ENCODE results near the gene CBX5.

The CBX5 gene

DNA sequence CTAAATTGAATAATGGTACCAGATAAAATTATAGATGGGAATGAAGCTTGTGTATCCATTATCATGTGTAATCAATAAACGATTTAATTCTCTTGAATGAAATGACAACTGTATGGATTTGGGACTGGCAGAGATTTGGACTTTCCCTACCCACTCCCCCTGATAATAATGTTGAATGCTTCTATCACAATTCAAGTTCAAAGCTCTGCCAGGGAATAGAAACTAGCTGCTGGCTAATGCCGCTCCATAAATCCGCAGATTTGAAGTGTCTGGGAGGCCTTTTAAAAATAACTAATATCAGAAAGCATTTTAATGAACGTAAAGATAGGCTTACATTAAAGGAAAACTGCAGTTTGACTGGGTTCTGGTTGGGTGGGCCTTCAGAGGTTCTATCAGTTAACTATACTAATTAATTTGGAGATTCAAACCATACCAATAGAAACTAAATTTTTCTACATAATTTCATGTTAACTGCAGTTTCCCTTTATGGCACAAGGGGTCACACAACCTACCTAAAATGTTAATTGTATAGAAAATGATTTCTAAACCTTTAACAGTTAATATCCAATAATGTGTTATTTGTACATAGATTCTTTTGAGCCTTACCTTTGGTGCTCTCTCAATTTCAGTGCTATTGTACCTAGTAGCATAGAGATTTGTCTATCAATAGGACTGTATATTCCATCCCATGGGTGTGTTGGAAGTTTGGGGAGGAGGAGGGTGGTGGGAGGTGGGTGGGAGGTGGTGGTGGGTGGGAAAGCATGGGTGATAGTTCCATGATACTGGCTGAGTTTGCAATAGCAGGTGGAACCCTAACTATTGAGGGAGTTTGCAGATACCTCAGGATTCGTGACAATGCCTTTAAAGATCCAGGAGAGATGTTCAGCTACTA, 5.5 kb upstream of the CBX5 start:
- TF ChIP-seq ZNF274 (IDR thresholded peaks at IDR 0.05; ENCODE audit: low read depth, low read length) = no peak
- H3K4me3 ChIP-seq (ENCODE audit: low read length) = 0 out of 2 replicates have a peak overlapping the region, but pooled peaks have one; percentile 26

DNA sequence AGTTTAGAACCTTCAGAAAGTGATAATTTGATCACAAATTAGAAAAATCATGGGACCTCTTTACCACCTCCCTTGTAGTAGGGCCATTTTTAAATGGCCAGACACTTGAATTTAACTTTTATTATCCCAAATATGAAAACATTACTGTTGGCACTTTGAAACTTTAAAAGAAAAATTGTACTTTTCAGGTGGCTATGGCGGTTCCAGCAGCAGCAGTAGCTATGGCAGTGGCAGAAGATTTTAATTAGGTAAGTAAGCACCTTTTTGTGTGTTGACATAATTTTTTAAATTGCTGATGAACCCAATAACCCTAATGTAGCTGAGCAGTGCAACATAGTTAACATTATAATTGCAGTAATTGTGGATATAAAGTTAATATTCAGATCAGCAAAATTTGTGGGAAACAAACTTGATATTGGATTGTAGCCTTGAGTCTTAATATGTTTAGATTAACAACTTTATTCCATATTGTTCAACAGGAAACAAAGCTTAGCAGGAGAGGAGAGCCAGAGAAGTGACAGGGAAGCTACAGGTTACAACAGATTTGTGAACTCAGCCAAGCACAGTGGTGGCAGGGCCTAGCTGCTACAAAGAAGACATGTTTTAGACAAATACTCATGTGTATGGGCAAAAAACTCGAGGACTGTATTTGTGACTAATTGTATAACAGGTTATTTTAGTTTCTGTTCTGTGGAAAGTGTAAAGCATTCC, 4.3 kb upstream of the CBX5 start:
- peak overlapping the region; percentile 98 for H3K4me3 ChIP-seq (ENCODE audit: low read length)

DNA sequence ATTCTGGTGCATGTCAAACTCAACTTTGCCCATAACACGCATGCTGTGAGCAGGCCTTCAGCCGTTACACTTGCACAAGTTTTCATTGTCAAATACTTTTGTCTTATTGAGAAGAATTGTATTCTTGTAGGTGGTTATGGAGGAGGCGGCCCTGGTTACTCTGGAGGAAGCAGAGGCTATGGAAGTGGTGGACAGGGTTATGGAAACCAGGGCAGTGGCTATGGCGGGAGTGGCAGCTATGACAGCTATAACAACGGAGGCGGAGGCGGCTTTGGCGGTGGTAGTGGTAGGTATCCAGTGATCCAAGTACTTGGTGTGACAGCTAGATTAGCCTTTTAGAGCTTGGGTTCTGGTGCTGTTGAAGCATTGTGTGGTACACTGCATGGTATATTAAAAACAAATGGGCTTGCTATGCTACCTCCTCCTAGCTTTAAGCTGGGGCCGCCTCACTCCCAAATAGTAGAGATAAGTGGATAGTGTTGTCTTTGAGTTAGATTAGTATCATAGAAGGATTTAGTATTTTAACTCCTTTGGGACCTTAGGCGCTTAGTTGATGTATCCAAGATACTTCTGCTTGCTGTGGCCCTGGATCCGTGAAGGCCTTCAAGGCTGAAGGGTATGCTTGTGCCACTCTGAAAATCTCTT, 3.1 kb upstream of the CBX5 start:
- H3K4me3 ChIP-seq (ENCODE audit: low read length) = peak overlapping the region; percentile 98
- TF ChIP-seq ZNF274 (IDR thresholded peaks at IDR 0.05; ENCODE audit: low read depth, low read length) = no peak

DNA sequence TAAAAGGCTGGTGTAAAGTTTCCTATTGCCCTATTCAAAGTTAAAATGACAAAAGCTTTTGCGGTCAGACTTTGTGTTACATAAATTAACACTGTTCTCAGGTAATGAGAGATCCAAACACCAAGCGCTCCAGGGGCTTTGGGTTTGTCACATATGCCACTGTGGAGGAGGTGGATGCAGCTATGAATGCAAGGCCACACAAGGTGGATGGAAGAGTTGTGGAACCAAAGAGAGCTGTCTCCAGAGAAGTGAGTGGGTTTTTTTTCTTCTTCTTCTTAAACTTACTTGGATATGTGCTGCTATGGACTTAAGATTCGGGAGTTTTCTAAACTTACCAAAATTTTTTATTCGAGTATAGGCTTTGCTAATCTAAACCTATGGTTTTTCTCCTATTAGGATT, 1.8 kb upstream of the CBX5 start:
- H3K4me3 ChIP-seq (ENCODE audit: low read length) = peak overlapping the region; percentile 98

DNA sequence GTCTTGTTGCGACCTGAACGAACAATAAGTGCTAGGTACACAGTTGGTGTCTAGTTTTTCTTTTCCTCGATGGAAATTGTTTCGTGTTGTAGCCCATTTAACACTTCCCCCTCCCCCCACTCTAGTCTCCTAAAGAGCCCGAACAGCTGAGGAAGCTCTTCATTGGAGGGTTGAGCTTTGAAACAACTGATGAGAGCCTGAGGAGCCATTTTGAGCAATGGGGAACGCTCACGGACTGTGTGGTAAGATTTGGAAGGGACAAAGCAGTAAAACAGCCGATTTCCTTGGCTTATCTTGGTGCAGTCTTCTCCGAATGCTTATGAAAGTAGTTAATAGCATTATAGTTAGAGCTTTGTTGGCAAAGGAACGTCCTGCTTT, 1.3 kb upstream of the CBX5 start:
- H3K4me3 ChIP-seq (ENCODE audit: low read length) = peak overlapping the region; percentile 98

DNA sequence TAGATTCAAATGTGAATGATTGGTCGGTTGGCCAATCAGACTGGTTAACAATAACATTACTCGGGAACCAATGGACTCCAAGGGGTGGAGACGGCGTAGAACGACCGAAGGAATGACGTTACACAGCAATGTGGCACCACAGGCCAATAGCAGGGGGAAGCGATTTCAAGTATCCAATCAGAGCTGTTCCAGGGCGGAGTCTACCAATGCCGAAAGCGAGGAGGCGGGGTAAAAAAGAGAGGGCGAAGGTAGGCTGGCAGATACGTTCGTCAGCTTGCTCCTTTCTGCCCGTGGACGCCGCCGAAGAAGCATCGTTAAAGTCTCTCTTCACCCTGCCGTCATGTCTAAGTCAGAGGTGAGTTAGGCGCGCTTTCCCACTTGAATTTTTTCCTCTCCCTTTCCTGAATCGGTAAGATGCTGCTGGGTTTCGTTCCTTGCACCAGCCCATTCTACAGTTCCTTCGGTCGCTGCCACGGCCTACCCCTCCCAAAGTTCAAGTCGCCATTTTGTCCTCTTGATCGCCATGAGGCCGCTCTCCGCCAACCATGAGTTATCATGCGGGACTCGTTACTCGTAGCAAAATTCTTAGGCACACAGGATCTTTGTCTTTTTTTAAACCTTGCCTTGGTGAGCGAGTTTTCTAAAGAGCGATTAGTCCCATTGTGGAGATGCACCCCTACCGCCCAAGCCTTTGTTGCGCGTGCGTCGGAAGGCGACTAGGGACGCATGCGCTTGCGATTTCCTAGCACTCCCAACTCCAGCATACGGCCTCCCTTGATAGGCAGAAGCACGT, 742 bp upstream of the CBX5 start, which contains the start of gene HNRNPA1:
Gene HNRNPA1, plus strand, starts transcription at position 259 of the 793 bp plus-strand sequence. Its CDS starts 82 bp downstream, at position 341.
- peak within 1 kb of the TSS; percentile 98 for H3K4me3 ChIP-seq (ENCODE audit: low read length)
- TF ChIP-seq ZNF274 (IDR thresholded peaks at IDR 0.05; ENCODE audit: low read depth, low read length) = no peak

DNA sequence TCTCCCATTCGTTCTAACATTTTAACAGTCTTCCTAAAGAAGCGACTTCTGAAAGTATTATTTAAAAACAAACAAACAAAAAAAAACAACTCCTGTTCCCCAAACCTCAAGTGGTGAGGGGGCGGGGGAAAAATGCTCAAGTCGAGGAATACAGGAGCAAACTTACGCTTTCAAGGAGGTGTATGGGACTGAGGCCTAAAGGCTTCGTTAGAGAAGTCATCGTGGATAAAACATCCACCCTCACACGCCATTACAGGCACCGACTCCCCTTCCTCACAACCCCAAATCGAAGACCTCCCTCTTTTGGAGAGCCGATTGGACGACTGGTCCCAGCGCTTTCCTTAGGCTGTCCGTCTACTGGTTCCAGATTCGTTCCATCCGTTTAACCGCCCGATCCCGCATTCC, 693 bp downstream of the CBX5 start:
- peak overlapping the region; percentile 95 for H3K4me3 ChIP-seq (ENCODE audit: low read length)
- TF ChIP-seq ZNF274 (IDR thresholded peaks at IDR 0.05; ENCODE audit: low read depth, low read length) = no peak

DNA sequence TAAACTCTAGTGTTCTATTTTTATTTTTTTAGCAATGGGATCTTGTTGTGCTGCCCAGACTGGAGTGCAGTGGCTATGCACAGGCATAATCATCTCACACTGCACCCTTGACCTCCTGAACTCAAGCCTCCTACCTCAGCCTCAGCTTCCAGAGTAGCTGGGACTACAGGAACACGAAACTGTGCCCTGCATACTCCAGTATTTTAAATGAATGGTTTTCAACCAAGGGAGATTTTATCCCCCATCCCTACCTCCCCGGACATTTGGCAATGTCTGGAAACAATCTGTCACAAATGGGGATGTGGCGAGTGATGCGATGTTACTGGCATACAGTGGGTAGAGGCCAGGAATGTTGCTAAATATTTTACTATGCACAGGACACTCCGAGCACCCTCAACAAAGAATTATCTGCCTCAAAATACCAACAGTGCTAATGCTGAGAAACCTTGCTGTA, 2.1 kb downstream of the CBX5 start:
- H3K4me3 ChIP-seq (ENCODE audit: low read length) = peak overlapping the region; percentile 95
- TF ChIP-seq ZNF274 (IDR thresholded peaks at IDR 0.05; ENCODE audit: low read depth, low read length) = no peak

DNA sequence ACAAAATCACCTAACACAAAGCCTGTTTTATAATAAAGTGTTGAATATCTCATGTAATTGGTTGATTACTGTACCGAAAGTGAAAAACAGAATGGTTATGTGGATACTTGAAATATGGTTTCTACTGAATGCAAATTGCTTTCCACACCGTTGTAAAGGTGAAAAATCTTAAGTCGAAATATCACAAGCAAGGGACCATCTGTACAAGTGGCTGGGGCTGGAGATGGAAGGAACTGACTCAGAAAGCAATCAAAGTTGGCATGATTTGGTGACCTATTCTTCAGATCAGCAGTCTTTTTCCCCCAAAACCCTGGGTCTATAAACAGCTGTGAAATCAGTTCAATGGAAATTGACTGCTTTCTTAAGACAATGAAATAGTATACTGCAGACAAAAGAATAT, 3.6 kb downstream of the CBX5 start:
- no peak overlapping the region for H3K4me3 ChIP-seq (ENCODE audit: low read length)
- no peak for TF ChIP-seq ZNF274 (IDR thresholded peaks at IDR 0.05; ENCODE audit: low read depth, low read length)

DNA sequence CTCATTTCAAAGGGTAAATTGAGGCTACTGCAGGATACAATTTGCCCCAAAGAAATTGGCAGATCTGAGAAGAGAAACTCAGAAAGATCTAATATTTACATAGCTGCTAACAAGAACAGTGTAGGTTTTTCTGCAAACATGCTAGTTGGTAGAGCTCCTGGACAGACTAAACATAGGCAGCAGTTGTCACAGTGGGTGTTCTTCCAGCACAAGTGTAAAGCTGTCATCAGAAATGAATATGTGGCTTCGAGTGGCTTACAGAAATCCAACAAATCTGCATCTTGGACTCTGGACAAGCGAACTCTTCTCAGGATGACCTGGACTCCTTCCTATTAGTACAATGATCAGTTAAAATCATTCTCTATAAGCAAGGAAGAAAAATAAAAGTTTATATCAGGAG, 5.9 kb downstream of the CBX5 start:
- no peak for TF ChIP-seq ZNF274 (IDR thresholded peaks at IDR 0.05; ENCODE audit: low read depth, low read length)
- H3K4me3 ChIP-seq (ENCODE audit: low read length) = no peak overlapping the region

DNA sequence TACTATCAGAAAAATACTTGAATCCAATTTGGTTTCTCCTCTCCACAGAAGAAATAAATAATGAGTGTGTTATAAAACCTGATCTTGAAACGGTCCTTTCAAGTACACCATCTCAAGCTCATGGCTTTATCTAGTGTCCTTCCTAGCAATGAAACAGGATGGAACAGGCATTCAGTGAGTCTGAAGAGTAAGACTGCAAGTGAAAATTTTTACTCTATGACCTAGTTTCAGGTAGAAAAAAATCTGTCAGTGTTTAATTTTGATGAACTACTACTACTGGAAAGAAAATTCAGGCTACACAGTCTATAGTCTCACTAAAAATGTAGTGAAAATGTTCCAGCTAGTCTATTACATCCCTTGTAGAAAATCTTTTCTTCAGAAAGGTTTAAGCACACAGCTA, 7.7 kb downstream of the CBX5 start:
- no peak overlapping the region for H3K4me3 ChIP-seq (ENCODE audit: low read length)
- TF ChIP-seq ZNF274 (IDR thresholded peaks at IDR 0.05; ENCODE audit: low read depth, low read length) = no peak

DNA sequence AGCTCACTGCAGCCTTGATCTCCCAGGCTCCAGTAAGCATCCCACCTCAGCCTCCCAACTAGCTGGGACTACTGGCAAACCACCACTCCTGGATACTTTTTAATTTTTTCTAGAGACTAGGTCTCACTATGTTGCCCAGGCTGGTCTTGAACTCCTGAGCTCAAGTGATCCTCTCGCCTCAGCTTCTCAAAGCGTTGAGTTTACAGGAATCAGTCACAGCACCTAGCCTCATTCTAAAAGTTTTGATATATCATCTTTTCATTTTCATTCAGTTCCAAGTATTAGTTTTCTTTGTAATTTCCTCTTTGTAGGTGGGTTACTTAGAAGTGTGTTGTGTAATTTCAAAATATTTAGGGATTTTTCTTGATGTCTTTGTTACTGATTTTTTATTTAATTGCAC, 9.6 kb downstream of the CBX5 start:
- TF ChIP-seq ZNF274 (IDR thresholded peaks at IDR 0.05; ENCODE audit: low read depth, low read length) = no peak
- H3K4me3 ChIP-seq (ENCODE audit: low read length) = no peak overlapping the region

DNA sequence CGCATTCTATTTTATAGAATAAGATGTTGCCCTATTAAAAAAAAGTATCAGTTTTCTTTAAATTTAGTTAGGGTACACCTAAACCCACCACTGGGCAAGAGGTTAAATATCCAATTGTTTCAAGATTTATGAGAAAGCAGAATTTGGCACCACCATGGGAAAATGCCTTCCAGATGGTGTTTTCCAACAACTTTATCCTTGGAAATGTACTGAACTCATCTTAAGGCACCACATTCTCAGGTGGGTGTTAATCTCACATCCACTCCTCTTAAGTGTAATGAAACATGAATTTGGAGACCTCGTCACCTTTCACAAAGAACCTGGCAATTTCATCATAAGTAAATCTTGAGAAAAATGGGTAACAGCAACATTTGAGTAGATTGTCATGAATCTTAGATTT, 13.1 kb downstream of the CBX5 start:
- no peak for TF ChIP-seq ZNF274 (IDR thresholded peaks at IDR 0.05; ENCODE audit: low read depth, low read length)
- H3K4me3 ChIP-seq (ENCODE audit: low read length) = no peak overlapping the region

DNA sequence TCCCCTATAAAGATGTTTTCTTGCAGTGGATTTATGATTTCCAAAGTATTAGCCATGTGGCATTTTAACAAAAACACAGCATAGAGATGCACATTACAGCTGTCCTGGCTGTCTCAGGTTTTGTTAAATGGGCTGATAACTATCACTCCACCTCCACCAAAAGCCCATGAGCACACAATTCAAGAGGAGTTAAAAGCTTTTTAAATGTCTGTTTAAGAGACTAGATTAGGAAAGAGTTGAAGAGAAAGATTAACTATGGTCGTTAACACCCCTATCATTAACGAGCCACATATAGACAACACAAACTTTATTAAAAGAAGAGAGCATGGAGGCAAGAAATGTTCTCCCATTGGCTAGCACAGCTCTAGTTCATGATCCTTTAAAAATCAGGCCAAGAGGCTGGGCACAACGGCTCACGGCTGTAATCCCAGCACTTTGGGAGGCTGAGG, 14.5 kb downstream of the CBX5 start:
- H3K4me3 ChIP-seq (ENCODE audit: low read length) = no peak overlapping the region
- TF ChIP-seq ZNF274 (IDR thresholded peaks at IDR 0.05; ENCODE audit: low read depth, low read length) = no peak

Data from GM08714 (cell line).